ENCODE measurements around the gene ACKR4. TPM values are rescaled to one million over a fixed set of nuclear protein-coding genes. Genes with fewer than 3 reads are reported as not detected.

ACKR4 gene
- polyA plus RNA-seq, 1 experiment, result 26.7 TPM

- H3K36me3 ChIP-seq (ENCODE audit: control insufficient read depth, insufficient read depth, low read length), result no peaks in the 10 kb centered on the region
- ChIA-PET POLR2A (no interaction called here), CTCF (no interaction called here)
- TF ChIP-seq CTCF (IDR thresholded peaks at IDR 0.05; ENCODE audit: insufficient read depth, low read depth, low read length), result no peak
- H3K4me3 ChIP-seq (ENCODE audit: low read depth, low read length), result no peak overlapping the region
- no peaks in the 10 kb centered on the region for H3K27me3 ChIP-seq (ENCODE audit: control insufficient read depth, insufficient read depth, low read length)
- DNase-seq (ENCODE audit: low read depth), result peak; percentile 58
Measured at GRCh38 chr3:132563420-132564069, 33.5 kb upstream of the ACKR4 start.

GRCh38 chr3:132564070-132564465 is 33.0 kb upstream of the ACKR4 start:
- Histone ChIP-seq H3K36me3 (ENCODE audit: control insufficient read depth, insufficient read depth, low read length) (no peaks in the 10 kb centered on the region), H3K4me3 (ENCODE audit: low read depth, low read length) (no peak overlapping the region), H3K27me3 (ENCODE audit: control insufficient read depth, insufficient read depth, low read length) (no peaks in the 10 kb centered on the region)
- CTCF ChIA-PET, result interaction anchor here (1.0 kb wide), 1 partner anchor 10 kb away, joined by 3 read pairs; no protein-coding TSS in a partner anchor
- POLR2A ChIA-PET, result no interaction called here
- TF ChIP-seq CTCF (IDR thresholded peaks at IDR 0.05; ENCODE audit: insufficient read depth, low read depth, low read length), result no peak
- DNase-seq (ENCODE audit: low read depth), result no peak

- DNase-seq (ENCODE audit: low read depth), result no peak
- CTCF ChIA-PET, result interaction anchor here (0.6 to 1.8 kb wide), 3 partner anchors 25 to 58 kb away, joined by 3 read pairs; no protein-coding TSS in a partner anchor
- POLR2A ChIA-PET, result no interaction called here
- no peak for TF ChIP-seq CTCF (IDR thresholded peaks at IDR 0.05; ENCODE audit: insufficient read depth, low read depth, low read length)
- no peak overlapping the region for H3K4me3 ChIP-seq (ENCODE audit: low read depth, low read length)
- no peaks in the 10 kb centered on the region for H3K36me3 ChIP-seq (ENCODE audit: control insufficient read depth, insufficient read depth, low read length)
- H3K27me3 ChIP-seq (ENCODE audit: control insufficient read depth, insufficient read depth, low read length), result no peaks in the 10 kb centered on the region
Measured at GRCh38 chr3:132568422-132568821, 28.6 kb upstream of the ACKR4 start.

GRCh38 chr3:132569153-132569552 is 27.9 kb upstream of the ACKR4 start:
- TF ChIP-seq CTCF (IDR thresholded peaks at IDR 0.05; ENCODE audit: insufficient read depth, low read depth, low read length), result no peak
- H3K4me3 ChIP-seq (ENCODE audit: low read depth, low read length), result no peak overlapping the region
- no peaks in the 10 kb centered on the region for H3K27me3 ChIP-seq (ENCODE audit: control insufficient read depth, insufficient read depth, low read length)
- ChIA-PET POLR2A (no interaction called here), CTCF (interaction anchor here (0.6 to 1.8 kb wide), 4 partner anchors 24 to 57 kb away, joined by 3 read pairs; no protein-coding TSS in a partner anchor)
- DNase-seq (ENCODE audit: low read depth), result peak; percentile 66
- no peaks in the 10 kb centered on the region for H3K36me3 ChIP-seq (ENCODE audit: control insufficient read depth, insufficient read depth, low read length)

GRCh38 chr3:132569580-132569979 is 27.5 kb upstream of the ACKR4 start:
- peak; percentile 63 for DNase-seq (ENCODE audit: low read depth)
- Histone ChIP-seq H3K36me3 (ENCODE audit: control insufficient read depth, insufficient read depth, low read length) (no peaks in the 10 kb centered on the region), H3K4me3 (ENCODE audit: low read depth, low read length) (no peak overlapping the region), H3K27me3 (ENCODE audit: control insufficient read depth, insufficient read depth, low read length) (no peaks in the 10 kb centered on the region)
- CTCF ChIA-PET, result interaction anchor here (0.8 to 1.5 kb wide), 3 partner anchors 23 to 71 kb away, joined by 3 to 4 read pairs (median 3); no protein-coding TSS in a partner anchor
- no peak for TF ChIP-seq CTCF (IDR thresholded peaks at IDR 0.05; ENCODE audit: insufficient read depth, low read depth, low read length)
- POLR2A ChIA-PET, result no interaction called here
